Spinal cord (tissue), 10 donors: ENCODE measurements around the gene MN1. TPM values are rescaled to one million over a fixed set of nuclear protein-coding genes. Genes with fewer than 3 reads are reported as not detected.

Experiments
- DNase-seq, 6 donors: peaks; one replicate each; pipeline versions ENCODE4 v3.0.0 to v3.0.0-alpha.2; 2013 to 2015; ENCODE audit warnings: low spot score in 6 of 6, low read depth in 4 of 6
- H3K27ac ChIP-seq: one replicate; pipeline ENCODE4 v1.5.1; 2013; ENCODE audit warnings: low read depth, low read length, control low read depth
- H3K27me3 ChIP-seq: one replicate; pipeline ENCODE4 v1.6.1; 2013; ENCODE audit warnings: low read length; ENCODE audit not compliant: control insufficient read depth, insufficient read depth
- H3K36me3 ChIP-seq: one replicate; pipeline ENCODE4 v1.6.1; 2013; ENCODE audit warnings: low read length; ENCODE audit not compliant: control insufficient read depth, insufficient read depth
- H3K4me1 ChIP-seq: one replicate; pipeline ENCODE4 v1.6.1; 2013; ENCODE audit warnings: low read length; ENCODE audit not compliant: control insufficient read depth, insufficient read depth
- H3K4me3 ChIP-seq: one replicate; pipeline ENCODE4 v1.5.1; 2013; ENCODE audit warnings: low read depth, low read length, control low read depth
- H3K9me3 ChIP-seq: one replicate; pipeline ENCODE4 v1.6.1; 2013; ENCODE audit warnings: low read length; ENCODE audit not compliant: control insufficient read depth, insufficient read depth
- WGBS: methylation state at CpG from one replicate; pipeline ENCODE4 v1.1.5; 2013; ENCODE audit warnings: missing lambda C conversion rate; ENCODE audit not compliant: insufficient coverage; 5-methylcytosine and 5-hydroxymethylcytosine counted together
- polyA plus RNA-seq, 2 donors: library from polyadenylated mRNA; unstranded; fragments of 120-200 nt; gene quantifications; one replicate each; pipeline ENCODE4 v1.2.1, GENCODE V29; 2013; ENCODE audit not compliant: insufficient read length in 2 of 2
- total RNA-seq, 2 donors: library from RNA; depleted of rRNA in 1 of 2; stranded (reverse); fragments of 120-200 nt in 1 of 2; fragments of >200 nt in 1 of 2; gene quantifications; one replicate each; pipeline versions ENCODE4 v1.2.3 to v1.2.4, GENCODE V29; 2013 to 2014
- donor health status: healthy.

MN1 gene
- total and polyA plus RNA-seq, 4 donors: 9.9 to 27.5 (median 25.4) TPM

- H3K9me3 ChIP-seq: no peaks in the 10 kb centered on the region
- H3K4me1 ChIP-seq: peaks cover 9% of the 10 kb centered on the region
- no peak for DNase-seq
- H3K27ac ChIP-seq: no peak overlapping the region
- H3K27me3 ChIP-seq: no peaks in the 10 kb centered on the region
- H3K4me3 ChIP-seq: no peak overlapping the region
- peaks cover 16% of the 10 kb centered on the region for H3K36me3 ChIP-seq
- WGBS: 91% methylated on average over 3 of the region's 3 CpGs
Observed at GRCh38 chr22:27766679-27767078, 34.9 kb downstream of the MN1 start.

GRCh38 chr22:27765706-27766291, 35.8 kb downstream of the MN1 start:
- H3K36me3 ChIP-seq: peaks cover 22% of the 10 kb centered on the region
- no peak overlapping the region for H3K4me3 ChIP-seq
- H3K4me1 ChIP-seq: peaks cover 13% of the 10 kb centered on the region
- H3K27ac ChIP-seq: no peak overlapping the region
- H3K27me3 ChIP-seq: no peaks in the 10 kb centered on the region
- H3K9me3 ChIP-seq: no peaks in the 10 kb centered on the region
- 87% methylated on average over 14 of the region's 15 CpGs for WGBS
- no peak for DNase-seq

GRCh38 chr22:27764722-27765236, 36.8 kb downstream of the MN1 start:
- Histone ChIP-seq H3K4me1 (peaks cover 17% of the 10 kb centered on the region), H3K36me3 (peaks cover 27% of the 10 kb centered on the region), H3K27me3 (no peaks in the 10 kb centered on the region), H3K9me3 (no peaks in the 10 kb centered on the region), H3K4me3 (no peak overlapping the region), H3K27ac (no peak overlapping the region)
- no peak for DNase-seq
- WGBS: 100% methylated on average over 2 of the region's 3 CpGs

GRCh38 chr22:27761665-27762064, 39.9 kb downstream of the MN1 start:
- H3K27ac ChIP-seq: no peak overlapping the region
- peaks cover 20% of the 10 kb centered on the region for H3K4me1 ChIP-seq
- 44% methylated on average over 15 of the region's 15 CpGs for WGBS
- H3K4me3 ChIP-seq: no peak overlapping the region
- peaks cover 35% of the 10 kb centered on the region for H3K36me3 ChIP-seq
- DNase-seq: no peak
- no peaks in the 10 kb centered on the region for H3K27me3 ChIP-seq
- H3K9me3 ChIP-seq: no peaks in the 10 kb centered on the region

GRCh38 chr22:27761000-27761399, 40.6 kb downstream of the MN1 start:
- Histone ChIP-seq H3K4me3 (no peak overlapping the region), H3K36me3 (peaks cover 36% of the 10 kb centered on the region), H3K27me3 (no peaks in the 10 kb centered on the region), H3K9me3 (no peaks in the 10 kb centered on the region), H3K4me1 (peaks cover 24% of the 10 kb centered on the region), H3K27ac (no peak overlapping the region)
- WGBS: 65% methylated on average over 5 of the region's 7 CpGs
- DNase-seq: no peak

- no peak for DNase-seq
- Histone ChIP-seq H3K36me3 (peaks cover 32% of the 10 kb centered on the region), H3K4me1 (peaks cover 30% of the 10 kb centered on the region), H3K4me3 (no peak overlapping the region), H3K27me3 (no peaks in the 10 kb centered on the region), H3K27ac (no peak overlapping the region), H3K9me3 (no peaks in the 10 kb centered on the region)
- WGBS: 84% methylated on average over 7 of the region's 8 CpGs
Observed at GRCh38 chr22:27760474-27760873, 41.1 kb downstream of the MN1 start.

- no peaks in the 10 kb centered on the region for H3K9me3 ChIP-seq
- H3K36me3 ChIP-seq: peaks cover 35% of the 10 kb centered on the region
- DNase-seq: no peak
- H3K4me1 ChIP-seq: peaks cover 49% of the 10 kb centered on the region
- H3K27me3 ChIP-seq: no peaks in the 10 kb centered on the region
- H3K27ac ChIP-seq: no peak overlapping the region
- 92% methylated on average over 6 of the region's 6 CpGs for WGBS
- no peak overlapping the region for H3K4me3 ChIP-seq
Observed at GRCh38 chr22:27757928-27758525, 43.5 kb downstream of the MN1 start.

GRCh38 chr22:27756212-27756660, 45.3 kb downstream of the MN1 start:
- H3K36me3 ChIP-seq: peaks cover 32% of the 10 kb centered on the region
- H3K4me1 ChIP-seq: peaks cover 43% of the 10 kb centered on the region
- DNase-seq: no peak

GRCh38 chr22:27755521-27756211, 45.9 kb downstream of the MN1 start:
- H3K4me1 ChIP-seq: peaks cover 46% of the 10 kb centered on the region
- 40% methylated on average over 11 of the region's 19 CpGs for WGBS
- H3K4me3 ChIP-seq: no peak overlapping the region
- no peaks in the 10 kb centered on the region for H3K9me3 ChIP-seq
- peak in 1 of 6 donors; percentile 57 for DNase-seq
- H3K27me3 ChIP-seq: peaks cover 2% of the 10 kb centered on the region
- H3K27ac ChIP-seq: no peak overlapping the region
- H3K36me3 ChIP-seq: peaks cover 31% of the 10 kb centered on the region

More at GRCh38 chr22:27756212-27756660, 45.3 kb downstream of the MN1 start:
- 93% methylated on average over 14 of the region's 16 CpGs for WGBS
- Histone ChIP-seq H3K9me3 (no peaks in the 10 kb centered on the region), H3K27ac (no peak overlapping the region), H3K4me3 (no peak overlapping the region), H3K27me3 (no peaks in the 10 kb centered on the region)
